Stimulated activated CD8-positive, alpha-beta memory T cell treated with anti-CD3 and anti-CD28 coated beads, Interleukin-2, amount 100 ng/mL, for 1 hour (primary cell): ENCODE data around the gene TMEM151A.
"Not testable (repeated sequence)": the region's sequence is repeated elsewhere in the genome, so short reads cannot be mapped to it uniquely, and the experiment has no call there.

ENCODE experiments used
- DNase-seq, 2 donors: peaks; one replicate each; pipeline ENCODE4 v3.0.0-alpha.2; 2020; ENCODE audit warnings: low read depth in 2 of 2

Gene TMEM151A

GRCh38 chr11:66309475-66309874 lies 17.8 kb downstream of the TMEM151A start:
- no peak for DNase-seq

GRCh38 chr11:66310324-66310723 lies 18.6 kb downstream of the TMEM151A start:
- no peak for DNase-seq

- not testable (repeated sequence) for DNase-seq
Observed at GRCh38 chr11:66310803-66311440, 19.2 kb downstream of the TMEM151A start.

- DNase-seq, result no peak
Observed at GRCh38 chr11:66311470-66311964, 19.8 kb downstream of the TMEM151A start.

- peak; percentile 97 to 98 for DNase-seq
Observed at GRCh38 chr11:66311965-66312548, 20.4 kb downstream of the TMEM151A start.

- DNase-seq, result peak; percentile 97 to 98
Observed at GRCh38 chr11:66312549-66313320, 21.0 kb downstream of the TMEM151A start.

GRCh38 chr11:66313321-66314185 lies 21.9 kb downstream of the TMEM151A start:
- no peak for DNase-seq

GRCh38 chr11:66314186-66314501 lies 22.4 kb downstream of the TMEM151A start:
- no peak for DNase-seq

- no peak for DNase-seq
Observed at GRCh38 chr11:66314561-66315497, 23.1 kb downstream of the TMEM151A start.

GRCh38 chr11:66315498-66315885 lies 23.8 kb downstream of the TMEM151A start:
- no peak for DNase-seq

GRCh38 chr11:66315921-66316811 lies 24.5 kb downstream of the TMEM151A start:
- no peak for DNase-seq

- DNase-seq, result no peak
Observed at GRCh38 chr11:66316849-66317251, 25.2 kb downstream of the TMEM151A start, which contains the start of gene CD248. Gene CD248, minus strand, starts transcription at chr11:66317044. Its CDS starts 17 bp downstream, at chr11:66317027.

- no peak for DNase-seq
Observed at GRCh38 chr11:66317322-66317722, 25.6 kb downstream of the TMEM151A start.

- DNase-seq, result peak; percentile 53 to 61
Observed at GRCh38 chr11:66317723-66318599, 26.3 kb downstream of the TMEM151A start.

- no peak for DNase-seq
Observed at GRCh38 chr11:66318600-66318970, 26.9 kb downstream of the TMEM151A start.

- DNase-seq, result not testable (repeated sequence)
Observed at GRCh38 chr11:66320289-66320688, 28.6 kb downstream of the TMEM151A start.

GRCh38 chr11:66320748-66321147 lies 29.1 kb downstream of the TMEM151A start:
- not testable (repeated sequence) for DNase-seq

GRCh38 chr11:66321606-66322005 lies 29.9 kb downstream of the TMEM151A start:
- DNase-seq, result no peak
